Measurements from ENCODE around the gene DHRS4. TPM values are rescaled to one million over a fixed set of nuclear protein-coding genes. Genes with fewer than 3 reads are reported as not detected.

The DHRS4 gene
- total and polyA plus RNA-seq, 2 of the 13 experiments (the other 11 are each of a cell fraction or from before 2014, with no cell fraction given): 23.9 to 45.1 TPM

DNA sequence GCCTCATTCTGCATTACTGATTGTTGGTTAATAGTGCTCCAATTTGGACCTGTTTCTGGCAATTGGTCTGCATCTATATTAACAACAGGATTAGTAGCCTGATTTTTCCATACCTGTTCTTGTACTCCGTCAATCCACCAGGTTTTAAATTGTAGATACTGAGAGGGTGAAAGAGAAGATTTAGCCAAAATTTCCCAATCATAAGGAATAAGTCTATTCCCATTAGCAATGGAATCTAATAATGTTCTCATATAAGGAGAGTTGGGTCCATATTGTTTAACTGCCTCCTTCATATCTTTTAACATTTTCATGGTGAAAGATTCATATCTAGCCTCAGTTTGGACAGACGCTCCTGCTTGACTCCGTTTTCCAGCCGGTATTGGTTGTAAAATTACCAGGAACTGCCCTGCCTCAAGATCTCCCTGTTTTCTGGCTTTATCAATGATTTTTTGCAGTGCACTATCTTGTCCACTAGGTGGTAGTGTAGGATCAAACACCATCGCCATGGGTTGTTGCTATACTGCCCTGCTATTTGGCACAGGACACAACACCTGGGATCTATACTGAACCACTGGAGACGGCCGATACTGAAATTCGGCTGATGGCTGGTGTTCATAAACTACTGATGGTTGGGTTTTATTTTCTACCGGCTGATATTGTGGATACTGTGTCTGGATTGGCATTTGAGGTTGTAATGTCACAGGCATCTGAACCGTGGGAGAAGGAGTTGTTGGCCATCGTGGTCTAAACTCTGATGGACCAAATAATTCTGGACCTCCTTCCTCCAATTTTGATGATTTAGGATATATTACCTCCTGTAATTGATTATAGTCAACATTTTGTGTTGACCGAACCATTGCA is 60.3 kb downstream of the DHRS4 start (continued):
- TF ChIP-seq PAF1 (CRISPR knock-in tag; IDR thresholded peaks at IDR 0.05): no peak
- TF ChIP-seq, protein P1, sequence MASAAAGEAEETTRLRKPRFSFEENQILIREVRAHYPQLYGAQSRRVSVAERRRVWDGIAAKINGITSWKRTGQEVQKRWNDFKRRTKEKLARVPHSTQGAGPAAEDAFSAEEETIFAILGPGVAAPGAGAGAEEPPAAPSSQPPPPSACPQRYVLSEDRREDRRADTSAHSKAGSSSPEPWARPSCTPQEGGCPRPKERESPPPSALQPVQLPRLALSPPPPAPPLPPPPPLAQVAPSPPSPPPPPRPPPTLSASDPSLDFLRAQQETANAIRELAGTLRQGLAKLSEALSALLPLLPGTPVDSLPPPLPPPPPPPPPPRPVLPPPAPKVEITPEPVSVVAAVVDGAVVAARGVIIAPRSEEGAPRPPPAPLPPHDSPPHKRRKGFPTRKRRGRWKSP (CRISPR knock-in tag; IDR thresholded peaks at IDR 0.05): no peak; the same call in 1 of the 2 replicates
- TF ChIP-seq DR1 (CRISPR knock-in tag; IDR thresholded peaks at IDR 0.05): no peak
- TF ChIP-seq, protein P2, sequence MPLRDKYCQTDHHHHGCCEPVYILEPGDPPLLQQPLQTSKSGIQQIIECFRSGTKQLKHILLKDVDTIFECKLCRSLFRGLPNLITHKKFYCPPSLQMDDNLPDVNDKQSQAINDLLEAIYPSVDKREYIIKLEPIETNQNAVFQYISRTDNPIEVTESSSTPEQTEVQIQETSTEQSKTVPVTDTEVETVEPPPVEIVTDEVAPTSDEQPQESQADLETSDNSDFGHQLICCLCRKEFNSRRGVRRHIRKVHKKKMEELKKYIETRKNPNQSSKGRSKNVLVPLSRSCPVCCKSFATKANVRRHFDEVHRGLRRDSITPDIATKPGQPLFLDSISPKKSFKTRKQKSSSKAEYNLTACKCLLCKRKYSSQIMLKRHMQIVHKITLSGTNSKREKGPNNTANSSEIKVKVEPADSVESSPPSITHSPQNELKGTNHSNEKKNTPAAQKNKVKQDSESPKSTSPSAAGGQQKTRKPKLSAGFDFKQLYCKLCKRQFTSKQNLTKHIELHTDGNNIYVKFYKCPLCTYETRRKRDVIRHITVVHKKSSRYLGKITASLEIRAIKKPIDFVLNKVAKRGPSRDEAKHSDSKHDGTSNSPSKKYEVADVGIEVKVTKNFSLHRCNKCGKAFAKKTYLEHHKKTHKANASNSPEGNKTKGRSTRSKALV (CRISPR knock-in tag; IDR thresholded peaks at IDR 0.05): no peak; the same call in 1 of the 2 replicates
- no peak for TF ChIP-seq JUN (CRISPR knock-in tag; IDR thresholded peaks at IDR 0.05)
- no peak; the same call in 1 of the 2 replicates for TF ChIP-seq ZNF232 (CRISPR knock-in tag; IDR thresholded peaks at IDR 0.05; ENCODE audit: borderline replicate concordance)
- no peak for TF ChIP-seq ZNF329 (CRISPR knock-in tag; IDR thresholded peaks at IDR 0.05; ENCODE audit: low read depth)
- TF ChIP-seq ZNF24 (IDR thresholded peaks at IDR 0.05): no peak
- TF ChIP-seq ATRX (CRISPR knock-in tag; IDR thresholded peaks at IDR 0.05; ENCODE audit: borderline replicate concordance): no peak
- TF ChIP-seq PHF20 (CRISPR knock-in tag; IDR thresholded peaks at IDR 0.05): no peak
- TF ChIP-seq, protein P3, sequence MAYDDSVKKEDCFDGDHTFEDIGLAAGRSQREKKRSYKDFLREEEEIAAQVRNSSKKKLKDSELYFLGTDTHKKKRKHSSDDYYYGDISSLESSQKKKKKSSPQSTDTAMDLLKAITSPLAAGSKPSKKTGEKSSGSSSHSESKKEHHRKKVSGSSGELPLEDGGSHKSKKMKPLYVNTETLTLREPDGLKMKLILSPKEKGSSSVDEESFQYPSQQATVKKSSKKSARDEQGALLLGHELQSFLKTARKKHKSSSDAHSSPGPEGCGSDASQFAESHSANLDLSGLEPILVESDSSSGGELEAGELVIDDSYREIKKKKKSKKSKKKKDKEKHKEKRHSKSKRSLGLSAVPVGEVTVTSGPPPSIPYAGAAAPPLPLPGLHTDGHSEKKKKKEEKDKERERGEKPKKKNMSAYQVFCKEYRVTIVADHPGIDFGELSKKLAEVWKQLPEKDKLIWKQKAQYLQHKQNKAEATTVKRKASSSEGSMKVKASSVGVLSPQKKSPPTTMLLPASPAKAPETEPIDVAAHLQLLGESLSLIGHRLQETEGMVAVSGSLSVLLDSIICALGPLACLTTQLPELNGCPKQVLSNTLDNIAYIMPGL (CRISPR knock-in tag; IDR thresholded peaks at IDR 0.05; ENCODE audit: borderline replicate concordance in 1 of 2, low read depth in 1 of 2): peak; percentile 79 to 82; a peak in 3 of 4 replicates
- TF ChIP-seq ZBTB7A (CRISPR knock-in tag; IDR thresholded peaks at IDR 0.05): no peak
- peak; percentile 96 for TF ChIP-seq SMAD3 (CRISPR knock-in tag; IDR thresholded peaks at IDR 0.05)
- TF ChIP-seq GLMP (CRISPR knock-in tag; IDR thresholded peaks at IDR 0.05; ENCODE audit: borderline replicate concordance): no peak
- TF ChIP-seq FOXA1 (IDR thresholded peaks at IDR 0.05): no peak
- TF ChIP-seq FOXA1 (CRISPR knock-in tag; IDR thresholded peaks at IDR 0.05): 0 out of 2 replicates have a peak, but pooled peaks have one; percentile 24
- no peak for TF ChIP-seq NAIF1 (CRISPR knock-in tag; IDR thresholded peaks at IDR 0.05; ENCODE audit: borderline replicate concordance)
- TF ChIP-seq, protein P4, sequence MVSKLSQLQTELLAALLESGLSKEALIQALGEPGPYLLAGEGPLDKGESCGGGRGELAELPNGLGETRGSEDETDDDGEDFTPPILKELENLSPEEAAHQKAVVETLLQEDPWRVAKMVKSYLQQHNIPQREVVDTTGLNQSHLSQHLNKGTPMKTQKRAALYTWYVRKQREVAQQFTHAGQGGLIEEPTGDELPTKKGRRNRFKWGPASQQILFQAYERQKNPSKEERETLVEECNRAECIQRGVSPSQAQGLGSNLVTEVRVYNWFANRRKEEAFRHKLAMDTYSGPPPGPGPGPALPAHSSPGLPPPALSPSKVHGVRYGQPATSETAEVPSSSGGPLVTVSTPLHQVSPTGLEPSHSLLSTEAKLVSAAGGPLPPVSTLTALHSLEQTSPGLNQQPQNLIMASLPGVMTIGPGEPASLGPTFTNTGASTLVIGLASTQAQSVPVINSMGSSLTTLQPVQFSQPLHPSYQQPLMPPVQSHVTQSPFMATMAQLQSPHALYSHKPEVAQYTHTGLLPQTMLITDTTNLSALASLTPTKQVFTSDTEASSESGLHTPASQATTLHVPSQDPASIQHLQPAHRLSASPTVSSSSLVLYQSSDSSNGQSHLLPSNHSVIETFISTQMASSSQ (IDR thresholded peaks at IDR 0.05; ENCODE audit: low read depth): no peak
- TF ChIP-seq, protein P4 (CRISPR knock-in tag; IDR thresholded peaks at IDR 0.05; ENCODE audit: borderline replicate concordance): 0 out of 2 replicates have a peak, but pooled peaks have one; percentile 21
